ENCODE data around the gene ETFA. TPM values are rescaled to one million over a fixed set of nuclear protein-coding genes. Genes with fewer than 3 reads are reported as not detected.

Gene ETFA
- total and polyA plus RNA-seq, 9 of the 15 experiments (the other 6 are each of a cell fraction or from before 2014, with no cell fraction given), result 130 to 543 (median 232) TPM

DNA sequence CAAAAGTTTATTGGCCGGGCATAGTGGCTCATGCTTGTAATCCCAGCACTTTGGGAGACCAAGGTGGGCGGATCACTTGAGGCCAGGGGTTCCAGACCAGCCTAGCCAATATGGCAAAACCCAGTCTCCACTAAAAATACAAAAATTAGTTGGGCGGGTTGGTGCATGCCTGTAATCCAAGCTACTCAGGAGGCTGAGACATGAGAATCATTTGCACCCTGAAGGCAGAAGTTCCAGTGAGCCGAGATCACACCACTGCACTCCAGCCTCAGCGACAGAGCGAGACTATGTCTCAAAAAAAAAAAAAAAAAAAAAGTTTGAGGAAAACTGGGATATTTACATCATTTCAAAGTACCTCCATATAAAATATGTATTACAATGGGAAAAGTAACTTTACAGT, 40.4 kb downstream of the ETFA start:
- CTCF ChIA-PET (ENCODE audit: low intra/inter-chr PET ratio), result no interaction called here
- Histone ChIP-seq H4K20me1 (replicated peaks; ENCODE audit: control insufficient read depth, insufficient read depth, low read length) (no peaks in the 10 kb centered on the region), H3K9ac (ENCODE audit: insufficient read depth in 1 of 2, low read depth in 2 of 2, low read length in 2 of 2) (no peak overlapping the region), H3K79me2 (ENCODE audit: control insufficient read depth, insufficient read depth, low read length) (no peaks in the 10 kb centered on the region), H3K9me1 (ENCODE audit: control insufficient read depth, insufficient read depth, low read length) (no peaks in the 10 kb centered on the region), H2AFZ (ENCODE audit: low read depth, low read length) (no peak overlapping the region), H3K27ac (ENCODE audit: extremely low read depth, low read depth, low read length) (no peak overlapping the region), H3K9me3 (replicated peaks; ENCODE audit: control insufficient read depth, insufficient read depth, low read depth, low read length) (no peaks in the 10 kb centered on the region), H3K4me1 (replicated peaks in 1 of 2; ENCODE audit: control insufficient read depth in 2 of 2, insufficient read depth in 2 of 2, low read length in 2 of 2) (no peaks in the 10 kb centered on the region), H3K27me3 (ENCODE audit: control insufficient read depth in 2 of 2, insufficient read depth in 2 of 2, low read length in 2 of 2) (no peaks in the 10 kb centered on the region), H3K4me2 (ENCODE audit: insufficient read depth, low read length) (no peak overlapping the region), H3K4me3 (no peak overlapping the region), H3K36me3 (ENCODE audit: control insufficient read depth, insufficient read depth, low read length) (peaks cover 75% of the 10 kb centered on the region)
- ATAC-seq (no peak), FAIRE-seq (no peak), DNase-seq (ENCODE audit: extremely low read depth in 1 of 4, low spot score in 3 of 4) (no peak)
- TF ChIP-seq ZNF175 (CRISPR knock-in tag; IDR thresholded peaks at IDR 0.05; ENCODE audit: low read depth) (no peak), CHD1 (IDR thresholded peaks at IDR 0.05; ENCODE audit: low read length) (no peak), EGR1 (conservative IDR thresholded peaks at IDR 0.05) (no peak)
- TF ChIP-seq, protein P1, sequence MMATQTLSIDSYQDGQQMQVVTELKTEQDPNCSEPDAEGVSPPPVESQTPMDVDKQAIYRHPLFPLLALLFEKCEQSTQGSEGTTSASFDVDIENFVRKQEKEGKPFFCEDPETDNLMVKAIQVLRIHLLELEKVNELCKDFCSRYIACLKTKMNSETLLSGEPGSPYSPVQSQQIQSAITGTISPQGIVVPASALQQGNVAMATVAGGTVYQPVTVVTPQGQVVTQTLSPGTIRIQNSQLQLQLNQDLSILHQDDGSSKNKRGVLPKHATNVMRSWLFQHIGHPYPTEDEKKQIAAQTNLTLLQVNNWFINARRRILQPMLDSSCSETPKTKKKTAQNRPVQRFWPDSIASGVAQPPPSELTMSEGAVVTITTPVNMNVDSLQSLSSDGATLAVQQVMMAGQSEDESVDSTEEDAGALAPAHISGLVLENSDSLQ (IDR thresholded peaks at IDR 0.05), result no peak
- 95% methylated on average over 5 of the region's 6 CpGs for WGBS (ENCODE audit: insufficient coverage, low coverage, missing lambda C conversion rate)
- in situ Hi-C loops (cut with MboI) (no loop called here), intact Hi-C loops (cut with micrococcal nuclease) (no loop called here)
- BruUV-seq (replicated peaks), result no TSS peak
- POLR2A ChIA-PET, result no interaction called here

GRCh38 chr15:76267077-76267476, 44.2 kb downstream of the ETFA start:
- no peak for FAIRE-seq
- Histone ChIP-seq H3K9me1 (ENCODE audit: control insufficient read depth, insufficient read depth, low read length) (no peaks in the 10 kb centered on the region), H3K4me1 (replicated peaks in 1 of 2; ENCODE audit: control insufficient read depth in 2 of 2, insufficient read depth in 2 of 2, low read length in 2 of 2) (no peaks in the 10 kb centered on the region), H2AFZ (ENCODE audit: low read depth, low read length) (no peak overlapping the region), H3K36me3 (ENCODE audit: control insufficient read depth, insufficient read depth, low read length) (peaks cover 88% of the 10 kb centered on the region), H3K9me3 (replicated peaks; ENCODE audit: control insufficient read depth, insufficient read depth, low read depth, low read length) (peaks cover 10% of the 10 kb centered on the region), H3K4me2 (ENCODE audit: insufficient read depth, low read length) (no peak overlapping the region), H3K9ac (ENCODE audit: insufficient read depth in 1 of 2, low read depth in 2 of 2, low read length in 2 of 2) (no peak overlapping the region), H3K4me3 (no peak overlapping the region), H3K79me2 (ENCODE audit: control insufficient read depth, insufficient read depth, low read length) (no peaks in the 10 kb centered on the region), H4K20me1 (replicated peaks; ENCODE audit: control insufficient read depth, insufficient read depth, low read length) (no peaks in the 10 kb centered on the region), H3K27ac (ENCODE audit: extremely low read depth, low read depth, low read length) (no peak overlapping the region), H3K27me3 (ENCODE audit: control insufficient read depth in 2 of 2, insufficient read depth in 2 of 2, low read length in 2 of 2) (no peaks in the 10 kb centered on the region)
- POLR2A ChIA-PET, result interaction anchor here (0.7 kb wide), 1 partner anchor 121 kb away, joined by 3 read pairs; no protein-coding TSS in a partner anchor
- TF ChIP-seq SNIP1 (IDR thresholded peaks at IDR 0.05; ENCODE audit: low read depth) (no peak), ETV5 (CRISPR knock-in tag; IDR thresholded peaks at IDR 0.05; ENCODE audit: low read depth) (no peak), ZHX1 (conservative IDR thresholded peaks at IDR 0.05; ENCODE audit: low read length) (no peak), CHD2 (IDR thresholded peaks at IDR 0.05; ENCODE audit: low read depth, low read length) (no peak), TAF9B (IDR thresholded peaks at IDR 0.05; ENCODE audit: partially characterized antibody) (no peak), NFE2 (IDR thresholded peaks at IDR 0.05; ENCODE audit: low read depth) (no peak), DDX20 (tag; IDR thresholded peaks at IDR 0.05; ENCODE audit: low read depth) (no peak)
- intact Hi-C loops (cut with micrococcal nuclease) (no loop called here), in situ Hi-C loops (cut with MboI) (no loop called here)
- 91% methylated on average over 6 of the region's 6 CpGs for WGBS (ENCODE audit: insufficient coverage, low coverage, missing lambda C conversion rate)
- DNase-seq (ENCODE audit: extremely low read depth in 1 of 4, low spot score in 3 of 4), result no peak
- no TSS peak for BruUV-seq (replicated peaks)
- no peak for ATAC-seq
- CTCF ChIA-PET (ENCODE audit: low intra/inter-chr PET ratio), result no interaction called here
